Measurements from ENCODE around the gene DCAF8L2. TPM values are rescaled to one million over a fixed set of nuclear protein-coding genes. Genes with fewer than 3 reads are reported as not detected.
"Not testable (repeated sequence)": the region's sequence is repeated elsewhere in the genome, so short reads cannot be mapped to it uniquely, and the experiment has no call there.

Gene DCAF8L2
- total and polyA plus RNA-seq, 2 donors (not counting 1 experiment from before 2014, with no cell fraction given), result not detected

DNA sequence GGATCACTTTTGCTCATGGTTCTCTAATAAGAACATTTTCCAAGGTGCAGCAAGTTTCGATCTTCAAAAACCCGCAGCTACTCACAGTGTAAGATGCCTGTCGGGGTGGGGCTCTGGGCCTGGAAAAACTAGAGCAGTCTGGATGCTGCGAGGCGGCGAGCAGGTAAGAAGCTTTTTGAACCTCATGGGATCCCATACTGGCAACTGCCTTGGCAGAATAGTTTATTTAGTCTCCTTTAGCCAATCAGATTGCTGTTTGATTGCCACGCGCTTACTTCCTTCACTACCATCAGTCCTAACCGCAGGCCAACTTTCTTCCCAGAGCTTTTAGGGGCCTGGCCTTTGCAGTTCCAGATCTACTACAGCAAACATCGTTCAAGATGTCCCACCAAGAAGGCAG is 156.4 kb downstream of the DCAF8L2 start:
- Histone ChIP-seq H3K4me1 (ENCODE audit: control insufficient read depth, extremely low read depth, insufficient read depth, low read length) (no peaks in the 10 kb centered on the region), H3K4me2 (ENCODE audit: extremely low read depth, insufficient read depth, low read length) (no peak overlapping the region), H4K20me1 (ENCODE audit: control insufficient read depth, extremely low read depth, insufficient read depth, low read length) (no peaks in the 10 kb centered on the region), H3K9me3 (ENCODE audit: control insufficient read depth, insufficient read depth, low read depth, low read length) (no peaks in the 10 kb centered on the region), H2AFZ (ENCODE audit: low read length) (no peak overlapping the region), H3K36me3 (ENCODE audit: control insufficient read depth, insufficient read depth, low read length) (no peaks in the 10 kb centered on the region), H3K27ac (ENCODE audit: insufficient read depth, low read length) (no peak overlapping the region), H3K9ac (ENCODE audit: insufficient read depth, low read length) (no peak overlapping the region), H3K27me3 (ENCODE audit: control insufficient read depth, insufficient read depth, low read length) (no peaks in the 10 kb centered on the region), H3K79me2 (ENCODE audit: control insufficient read depth, insufficient read depth, low read length) (no peaks in the 10 kb centered on the region), H3K4me3 (replicated peaks in 1 of 4; ENCODE audit: control extremely low read depth in 1 of 4, insufficient read depth in 1 of 4, low read depth in 3 of 4, low read length in 4 of 4) (no peak overlapping the region)
- DNase-seq (ENCODE audit: low read depth in 2 of 2), result no peak
- TF ChIP-seq EZH2 (IDR thresholded peaks at IDR 0.05; ENCODE audit: low read length, missing control alignments), result no peak
- no peak for TF ChIP-seq CTCF (conservative IDR thresholded peaks at IDR 0.05 in 1 of 2, IDR thresholded peaks at IDR 0.05 in 1 of 2; ENCODE audit: low read depth in 1 of 2, low read length in 2 of 2)

DNA sequence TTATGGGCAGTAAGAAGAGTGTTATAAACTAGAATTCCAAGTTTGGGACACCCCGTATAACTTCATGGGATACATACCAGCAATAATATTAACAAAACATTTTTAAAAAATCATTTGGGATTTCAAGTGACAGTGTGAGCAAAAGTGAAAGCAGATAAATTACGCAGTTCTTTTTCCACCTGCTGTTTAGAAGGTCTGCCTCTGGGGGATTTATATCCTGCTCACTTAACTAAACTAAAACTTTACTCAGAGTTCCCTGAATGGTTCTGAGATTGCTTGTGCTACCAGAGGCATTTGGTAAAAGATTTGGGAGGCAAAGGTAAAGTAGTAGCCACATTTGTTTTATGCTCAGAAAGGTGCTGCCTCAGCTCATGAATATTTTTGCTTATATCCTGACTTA is 160.2 kb downstream of the DCAF8L2 start:
- H3K9ac ChIP-seq (ENCODE audit: insufficient read depth, low read length); H2AFZ ChIP-seq (ENCODE audit: low read length); H3K27ac ChIP-seq (ENCODE audit: insufficient read depth, low read length); H4K20me1 ChIP-seq (ENCODE audit: control insufficient read depth, extremely low read depth, insufficient read depth, low read length); H3K4me2 ChIP-seq (ENCODE audit: extremely low read depth, insufficient read depth, low read length); H3K27me3 ChIP-seq (ENCODE audit: control insufficient read depth, insufficient read depth, low read length); H3K79me2 ChIP-seq (ENCODE audit: control insufficient read depth, insufficient read depth, low read length); DNase-seq (ENCODE audit: low read depth in 2 of 2); H3K36me3 ChIP-seq (ENCODE audit: control insufficient read depth, insufficient read depth, low read length); H3K9me3 ChIP-seq (ENCODE audit: control insufficient read depth, insufficient read depth, low read depth, low read length); H3K4me1 ChIP-seq (ENCODE audit: control insufficient read depth, extremely low read depth, insufficient read depth, low read length); H3K4me3 ChIP-seq (replicated peaks in 1 of 4; ENCODE audit: control extremely low read depth in 1 of 4, insufficient read depth in 1 of 4, low read depth in 3 of 4, low read length in 4 of 4): not testable (repeated sequence)

- peak in 1 of 2 donors; percentile 7 for DNase-seq (ENCODE audit: low read depth in 2 of 2)
- TF ChIP-seq EZH2 (IDR thresholded peaks at IDR 0.05; ENCODE audit: low read length, missing control alignments) (no peak), CTCF (conservative IDR thresholded peaks at IDR 0.05 in 1 of 2, IDR thresholded peaks at IDR 0.05 in 1 of 2; ENCODE audit: low read depth in 1 of 2, low read length in 2 of 2) (no peak)
- Histone ChIP-seq H3K9ac (ENCODE audit: insufficient read depth, low read length) (no peak overlapping the region), H3K27ac (ENCODE audit: insufficient read depth, low read length) (no peak overlapping the region), H4K20me1 (ENCODE audit: control insufficient read depth, extremely low read depth, insufficient read depth, low read length) (no peaks in the 10 kb centered on the region), H3K27me3 (ENCODE audit: control insufficient read depth, insufficient read depth, low read length) (no peaks in the 10 kb centered on the region), H2AFZ (ENCODE audit: low read length) (no peak overlapping the region), H3K4me3 (replicated peaks in 1 of 4; ENCODE audit: control extremely low read depth in 1 of 4, insufficient read depth in 1 of 4, low read depth in 3 of 4, low read length in 4 of 4) (no peak overlapping the region), H3K4me2 (ENCODE audit: extremely low read depth, insufficient read depth, low read length) (no peak overlapping the region), H3K9me3 (ENCODE audit: control insufficient read depth, insufficient read depth, low read depth, low read length) (no peaks in the 10 kb centered on the region), H3K4me1 (ENCODE audit: control insufficient read depth, extremely low read depth, insufficient read depth, low read length) (no peaks in the 10 kb centered on the region), H3K79me2 (ENCODE audit: control insufficient read depth, insufficient read depth, low read length) (no peaks in the 10 kb centered on the region), H3K36me3 (ENCODE audit: control insufficient read depth, insufficient read depth, low read length) (no peaks in the 10 kb centered on the region)
Measured at GRCh38 chrX:27751976-27752375, 161.8 kb downstream of the DCAF8L2 start.

Data from fibroblast of lung (primary cell).